Measurements from ENCODE around the gene DES.
"Not testable (repeated sequence)": the region's sequence is repeated elsewhere in the genome, so short reads cannot be mapped to it uniquely, and the experiment has no call there.

DES gene

GRCh38 chr2:219418155-219419011 is at the start of gene DES:
Gene DES (plus strand): TSS chr2:219418377. CDS start chr2:219418463, 86 bp downstream.
- DNase-seq, result no peak

- DNase-seq, result no peak
Observed at GRCh38 chr2:219368690-219369191, 49.4 kb upstream of the DES start.

GRCh38 chr2:219369447-219369861 is 48.7 kb upstream of the DES start:
- DNase-seq, result no peak

- no peak for DNase-seq
Observed at GRCh38 chr2:219378163-219378851, 39.9 kb upstream of the DES start.

GRCh38 chr2:219380926-219381325 is 37.3 kb upstream of the DES start:
- no peak for DNase-seq

GRCh38 chr2:219381448-219381847 is 36.7 kb upstream of the DES start:
- no peak for DNase-seq

- no peak for DNase-seq
Observed at GRCh38 chr2:219384083-219384713, 34.0 kb upstream of the DES start.

- no peak for DNase-seq
Observed at GRCh38 chr2:219384859-219385258, 33.3 kb upstream of the DES start.

GRCh38 chr2:219385958-219386520 is 32.1 kb upstream of the DES start:
- DNase-seq, result no peak

- no peak for DNase-seq
Observed at GRCh38 chr2:219386532-219387280, 31.5 kb upstream of the DES start.

GRCh38 chr2:219387306-219388120 is 30.7 kb upstream of the DES start, which contains the start of gene DNPEP:
Gene DNPEP (minus strand): TSS chr2:219387912. CDS start chr2:219387794, 118 bp downstream.
- DNase-seq, result peak; percentile 84 to 96

- peak; percentile 96 to 99 for DNase-seq
Observed at GRCh38 chr2:219388121-219388906, 29.9 kb upstream of the DES start.

GRCh38 chr2:219388907-219389156 is 29.3 kb upstream of the DES start:
- no peak for DNase-seq

GRCh38 chr2:219392754-219393153 is 25.4 kb upstream of the DES start:
- DNase-seq, result no peak

- DNase-seq, result not testable (repeated sequence)
Observed at GRCh38 chr2:219395056-219395455, 23.1 kb upstream of the DES start.

- DNase-seq, result no peak
Observed at GRCh38 chr2:219395609-219396008, 22.6 kb upstream of the DES start.

GRCh38 chr2:219396863-219397457 is 21.2 kb upstream of the DES start:
- peak; percentile 13 to 51 for DNase-seq

- no peak for DNase-seq
Observed at GRCh38 chr2:219398721-219399363, 19.3 kb upstream of the DES start.

GRCh38 chr2:219399716-219400478 is 18.3 kb upstream of the DES start:
- no peak for DNase-seq

Data from inflammatory macrophage treated with lipopolysaccharide for 1 hour (primary cell).